ENCODE measurements around the gene LIMD2.

GRCh38 chr17:63682441-63682840, 17.5 kb downstream of the LIMD2 start:
- TF ChIP-seq CTCF (IDR thresholded peaks at IDR 0.05; ENCODE audit: insufficient read depth, low read depth, low read length) (no peak), EZH2 (IDR thresholded peaks at IDR 0.05; ENCODE audit: insufficient read depth, low read length) (no peak)

Measured in astrocyte (in vitro differentiated cells and primary cell).